ENCODE data around the gene FAXDC2. TPM values are rescaled to one million over a fixed set of nuclear protein-coding genes. Genes with fewer than 3 reads are reported as not detected.

The FAXDC2 gene
- total RNA-seq, 4 donors from 2014 or later: 1.6 to 30.1 (median 7.3) TPM

DNA sequence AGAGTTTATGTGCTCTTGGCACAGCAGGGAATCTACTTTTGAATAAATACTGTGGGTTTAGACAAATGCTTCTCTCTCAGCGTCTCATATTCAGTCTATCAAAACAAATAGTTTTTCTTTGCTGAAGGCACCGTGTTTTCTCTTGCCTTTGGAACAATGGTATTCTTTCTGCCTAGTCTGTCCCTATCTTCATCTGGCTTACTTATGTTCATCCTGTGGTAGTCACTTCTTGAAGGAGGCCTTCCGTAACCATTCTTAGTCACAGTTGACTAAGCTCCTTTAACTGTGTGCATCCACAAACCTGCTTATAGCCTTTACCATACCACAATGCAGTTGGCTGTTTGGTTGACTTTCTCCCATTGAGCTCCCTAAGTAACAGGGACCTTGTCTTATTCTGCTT, 49.3 kb downstream of the FAXDC2 start:
- no peak for DNase-seq
- Histone ChIP-seq H3K4me3 (no peak overlapping the region), H3K36me3 (peaks cover 48 to 100% (median 73%) of the 10 kb centered on the region in 3 donors), H3K4me1 (no peaks in the 10 kb centered on the region), H3K27me3 (no peaks in the 10 kb centered on the region), H3K27ac (no peak overlapping the region), H3K9me3 (no peaks in the 10 kb centered on the region)
- intact Hi-C loops (cut with DNase I): no loop called here
- 84 to 85% methylated on average over 3 of the region's 3 CpGs for WGBS, 2 donors
- TF ChIP-seq, protein P1, sequence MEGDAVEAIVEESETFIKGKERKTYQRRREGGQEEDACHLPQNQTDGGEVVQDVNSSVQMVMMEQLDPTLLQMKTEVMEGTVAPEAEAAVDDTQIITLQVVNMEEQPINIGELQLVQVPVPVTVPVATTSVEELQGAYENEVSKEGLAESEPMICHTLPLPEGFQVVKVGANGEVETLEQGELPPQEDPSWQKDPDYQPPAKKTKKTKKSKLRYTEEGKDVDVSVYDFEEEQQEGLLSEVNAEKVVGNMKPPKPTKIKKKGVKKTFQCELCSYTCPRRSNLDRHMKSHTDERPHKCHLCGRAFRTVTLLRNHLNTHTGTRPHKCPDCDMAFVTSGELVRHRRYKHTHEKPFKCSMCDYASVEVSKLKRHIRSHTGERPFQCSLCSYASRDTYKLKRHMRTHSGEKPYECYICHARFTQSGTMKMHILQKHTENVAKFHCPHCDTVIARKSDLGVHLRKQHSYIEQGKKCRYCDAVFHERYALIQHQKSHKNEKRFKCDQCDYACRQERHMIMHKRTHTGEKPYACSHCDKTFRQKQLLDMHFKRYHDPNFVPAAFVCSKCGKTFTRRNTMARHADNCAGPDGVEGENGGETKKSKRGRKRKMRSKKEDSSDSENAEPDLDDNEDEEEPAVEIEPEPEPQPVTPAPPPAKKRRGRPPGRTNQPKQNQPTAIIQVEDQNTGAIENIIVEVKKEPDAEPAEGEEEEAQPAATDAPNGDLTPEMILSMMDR (IDR thresholded peaks at IDR 0.05): no peak
- TF ChIP-seq POLR2A (IDR thresholded peaks at IDR 0.05): no peak

DNA sequence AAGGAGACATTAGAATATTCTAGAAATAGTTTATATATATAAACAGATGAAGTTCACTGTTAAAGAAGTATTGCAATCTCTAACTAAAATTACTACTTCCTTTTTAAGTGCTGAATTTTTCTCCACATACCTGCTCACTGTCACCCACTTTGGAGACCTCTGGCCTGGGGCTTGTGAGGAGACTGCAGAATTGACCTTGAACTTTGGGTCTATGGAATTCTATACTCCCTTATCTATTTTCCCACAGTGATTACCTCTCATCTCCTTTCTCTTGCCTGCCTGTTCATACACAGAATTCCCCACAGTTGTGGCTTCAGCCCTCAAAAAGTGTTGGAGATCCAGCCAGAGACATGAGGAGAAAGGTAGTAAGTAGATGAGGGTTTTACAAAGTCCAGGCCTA, 49.8 kb downstream of the FAXDC2 start:
- H3K27ac ChIP-seq: no peak overlapping the region
- no peaks in the 10 kb centered on the region for H3K27me3 ChIP-seq
- intact Hi-C loops (cut with DNase I): no loop called here
- DNase-seq: no peak
- TF ChIP-seq, protein P1 (IDR thresholded peaks at IDR 0.05): no peak
- no peak for TF ChIP-seq POLR2A (IDR thresholded peaks at IDR 0.05)
- H3K4me1 ChIP-seq: no peaks in the 10 kb centered on the region
- peaks cover 48 to 96% (median 68%) of the 10 kb centered on the region in 3 donors for H3K36me3 ChIP-seq
- no peak overlapping the region for H3K4me3 ChIP-seq
- no peaks in the 10 kb centered on the region for H3K9me3 ChIP-seq

DNA sequence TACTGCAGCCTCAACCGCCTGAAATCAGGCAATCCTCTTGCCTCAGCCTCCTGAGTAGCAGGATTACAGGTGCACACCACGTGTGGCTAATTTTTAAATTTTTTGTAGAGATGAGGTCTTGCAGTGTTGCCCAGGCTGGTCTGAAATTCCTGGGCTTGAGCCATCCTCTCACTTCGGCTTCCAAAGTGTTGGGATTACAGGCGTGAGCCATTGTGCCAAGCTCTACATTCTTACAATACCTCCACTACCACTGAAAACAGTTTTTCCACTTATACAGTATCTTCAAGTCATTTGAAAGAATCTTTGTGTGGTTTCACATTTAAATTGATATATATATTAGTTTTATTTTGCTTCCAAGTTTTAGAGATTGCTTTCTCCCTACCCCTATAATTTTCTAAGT, 52.6 kb downstream of the FAXDC2 start:
- 65 to 68% methylated on average over 4 of the region's 4 CpGs for WGBS, 2 donors
- intact Hi-C loops (cut with DNase I): no loop called here
- H3K9me3 ChIP-seq: no peaks in the 10 kb centered on the region
- no peak overlapping the region for H3K27ac ChIP-seq
- H3K27me3 ChIP-seq: no peaks in the 10 kb centered on the region
- peaks cover 37 to 96% (median 55%) of the 10 kb centered on the region in 3 donors for H3K36me3 ChIP-seq
- no peaks in the 10 kb centered on the region for H3K4me1 ChIP-seq
- TF ChIP-seq, protein P1 (IDR thresholded peaks at IDR 0.05): no peak
- no peak for TF ChIP-seq POLR2A (IDR thresholded peaks at IDR 0.05)
- no peak overlapping the region for H3K4me3 ChIP-seq
- DNase-seq: no peak

DNA sequence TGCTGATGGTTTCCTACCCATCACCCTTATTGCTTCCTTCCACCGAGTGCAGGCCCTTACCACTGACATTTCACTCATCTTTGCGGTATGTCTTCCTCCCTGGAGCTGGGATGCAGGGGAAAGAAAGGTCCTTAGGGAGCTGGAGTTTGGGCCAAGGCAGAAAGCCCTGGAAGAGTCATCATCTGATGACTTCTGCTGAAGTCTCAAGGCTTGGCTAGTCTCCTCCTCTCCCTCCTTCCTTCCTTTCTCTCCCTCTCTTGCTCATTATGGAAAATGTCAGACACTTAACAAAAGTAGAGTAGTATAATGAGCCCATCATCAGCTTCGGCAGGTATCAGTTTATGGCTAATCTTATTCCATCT, 55.2 kb downstream of the FAXDC2 start:
- WGBS, 2 donors: 65 to 80% methylated on average over 3 of the region's 3 CpGs
- no peaks in the 10 kb centered on the region for H3K9me3 ChIP-seq
- TF ChIP-seq POLR2A (IDR thresholded peaks at IDR 0.05): no peak
- TF ChIP-seq, protein P1 (IDR thresholded peaks at IDR 0.05): no peak
- H3K27ac ChIP-seq: no peak overlapping the region
- DNase-seq: no peak
- intact Hi-C loops (cut with DNase I): no loop called here
- H3K36me3 ChIP-seq: peaks cover 34 to 96% (median 44%) of the 10 kb centered on the region in 3 donors
- no peaks in the 10 kb centered on the region for H3K27me3 ChIP-seq
- no peaks in the 10 kb centered on the region for H3K4me1 ChIP-seq
- H3K4me3 ChIP-seq: no peak overlapping the region

DNA sequence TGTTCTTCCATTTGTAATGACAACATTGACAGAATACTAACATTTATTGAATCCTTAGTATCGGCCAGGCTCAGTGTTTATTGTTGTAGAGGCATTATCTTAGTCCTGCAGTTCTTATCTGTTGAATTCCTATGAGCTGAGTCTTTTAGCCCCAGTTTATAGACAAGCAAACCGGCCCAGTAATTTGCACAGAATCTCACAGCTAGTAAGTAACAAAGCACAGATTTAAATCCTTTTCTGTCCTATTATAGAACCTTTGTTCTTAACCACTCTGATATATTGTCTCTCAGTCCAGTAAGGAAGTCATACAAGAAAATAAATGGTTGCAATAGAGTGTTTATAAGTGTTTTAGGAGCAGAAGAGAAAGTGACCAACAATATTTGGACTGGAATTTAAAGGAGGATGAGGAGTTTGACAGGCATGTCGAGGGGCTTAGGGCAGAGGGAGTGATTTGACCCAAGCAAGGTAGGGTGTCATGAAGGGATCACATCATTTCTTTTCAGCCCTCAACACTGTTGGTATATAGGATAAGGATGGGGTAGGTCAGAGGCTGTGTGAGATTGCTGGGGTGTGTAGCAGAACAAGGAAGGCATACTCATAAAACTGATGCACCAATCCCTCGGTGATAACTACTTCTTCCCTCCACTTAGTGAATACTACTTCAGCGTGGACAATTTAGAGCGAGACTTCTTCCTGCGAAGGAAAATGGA, 55.7 kb downstream of the FAXDC2 start:
- no peak overlapping the region for H3K27ac ChIP-seq

More for the DNA sequence above, 55.7 kb downstream of the FAXDC2 start:
- Histone ChIP-seq H3K4me3 (no peak overlapping the region), H3K27me3 (no peaks in the 10 kb centered on the region), H3K9me3 (no peaks in the 10 kb centered on the region), H3K36me3 (peaks cover 32 to 96% (median 39%) of the 10 kb centered on the region in 3 donors), H3K4me1 (no peaks in the 10 kb centered on the region)
- intact Hi-C loops (cut with DNase I): no loop called here
- DNase-seq: no peak
- WGBS, 2 donors: 71 to 73% methylated on average over 7 of the region's 7 CpGs
- no peak for TF ChIP-seq POLR2A (IDR thresholded peaks at IDR 0.05)
- TF ChIP-seq, protein P1 (IDR thresholded peaks at IDR 0.05): no peak
